MM.1S (cell line): Measurements from ENCODE around the gene SLC35B3.

Experiments used
- DNase-seq: peaks from one replicate; pipeline ENCODE4 v3.0.0-alpha.2; 2015
- H2AFZ ChIP-seq: fragments of 300-600 bp; sonication (generic); 2 replicates; pipeline ENCODE4 v1.6.0; 2016; ENCODE audit warnings: antibody characterized with exemption, low read length
- H3F3A ChIP-seq: fragments of 300-600 bp; sonication (generic); 2 replicates; pipeline ENCODE4 v1.6.1; 2016; ENCODE audit warnings: mild to moderate bottlenecking, antibody characterized with exemption, low read length, moderate library complexity, mixed read lengths; ENCODE audit not compliant: insufficient read depth
- H3K27ac ChIP-seq: fragments of 300-600 bp; sonication (generic); 2 replicates; pipeline ENCODE4 v1.5.1; 2016; ENCODE audit warnings: mild to moderate bottlenecking, low read length
- H3K27me3 ChIP-seq: fragments of 300-600 bp; sonication (generic); replicated peaks from 2 replicates; pipeline ENCODE4 v1.6.0; 2016; ENCODE audit warnings: low read length; ENCODE audit not compliant: insufficient read depth
- H3K36me3 ChIP-seq: fragments of 300-600 bp; sonication (generic); replicated peaks from 2 replicates; pipeline ENCODE4 v1.6.1; 2016; ENCODE audit warnings: mild to moderate bottlenecking, low read length, mixed read lengths; ENCODE audit not compliant: insufficient read depth
- H3K4me1 ChIP-seq: fragments of 300-600 bp; sonication (generic); 2 replicates; pipeline ENCODE4 v1.6.1; 2016; ENCODE audit warnings: low read length, mixed read lengths
- H3K4me2 ChIP-seq: fragments of 300-600 bp; sonication (generic); 2 replicates; pipeline ENCODE4 v1.6.0; 2016; ENCODE audit warnings: low read depth, low read length
- H3K4me3 ChIP-seq: fragments of 300-600 bp; sonication (generic); 2 replicates; pipeline ENCODE4 v1.5.1; 2016; ENCODE audit warnings: low read length, mixed read lengths
- H3K79me2 ChIP-seq: fragments of 300-600 bp; sonication (generic); 2 replicates; pipeline ENCODE4 v1.6.1; 2016; ENCODE audit warnings: mixed run types, low read length, mixed read lengths
- H3K9ac ChIP-seq: fragments of 300-600 bp; sonication (generic); 2 replicates; pipeline ENCODE4 v1.6.1; 2016; ENCODE audit warnings: low read length, mixed read lengths
- H3K9me2 ChIP-seq: fragments of 300-600 bp; sonication (generic); replicated peaks from 2 replicates; pipeline ENCODE4 v1.6.1; 2016; ENCODE audit warnings: mild to moderate bottlenecking, low read length, mixed read lengths; ENCODE audit not compliant: insufficient read depth
- H3K9me3 ChIP-seq: fragments of 300-600 bp; sonication (generic); replicated peaks from 2 replicates; pipeline ENCODE4 v1.6.1; 2016; ENCODE audit warnings: mild to moderate bottlenecking, low read length, mixed read lengths; ENCODE audit not compliant: insufficient read depth
- H4K20me1 ChIP-seq: fragments of 300-600 bp; sonication (generic); 2 replicates; pipeline ENCODE4 v1.6.1; 2016; ENCODE audit warnings: mild to moderate bottlenecking, low read length, moderate library complexity, mixed read lengths; ENCODE audit not compliant: insufficient read depth
- CTCF ChIP-seq: fragments of 300-600 bp; sonication (generic); IDR thresholded peaks from 2 replicates; pipeline ENCODE4 v1.5.1; 2016; ENCODE audit warnings: antibody characterized with exemption, low read length, mixed read lengths
- EZH2 ChIP-seq: fragments of 300-600 bp; sonication (generic); optimal IDR thresholded peaks from 2 replicates; pipeline ENCODE3; 2017; ENCODE audit warnings: low read depth, mild to moderate bottlenecking, antibody characterized with exemption, low read length, mixed read lengths
- EZH2phosphoT487 ChIP-seq: fragments of 300-600 bp; sonication (generic); IDR thresholded peaks from 2 replicates; pipeline ENCODE4 v1.6.1; 2018; ENCODE audit warnings: antibody characterized with exemption, low read length

The SLC35B3 gene

GRCh38 chr6:8437813-8438212, 2.5 kb upstream of the SLC35B3 start:
- no peak overlapping the region for H3K9ac ChIP-seq
- no peaks in the 10 kb centered on the region for H3K9me2 ChIP-seq
- no peaks in the 10 kb centered on the region for H3K9me3 ChIP-seq
- TF ChIP-seq EZH2 (no peak), CTCF (no peak), EZH2phosphoT487 (no peak)
- H2AFZ ChIP-seq = no peak overlapping the region
- DNase-seq = no peak
- no peaks in the 10 kb centered on the region for H3F3A ChIP-seq
- H3K79me2 ChIP-seq = peaks cover 24% of the 10 kb centered on the region
- no peak overlapping the region for H3K4me2 ChIP-seq
- no peaks in the 10 kb centered on the region for H3K36me3 ChIP-seq
- no peak overlapping the region for H3K27ac ChIP-seq
- H3K4me1 ChIP-seq = peaks cover 4% of the 10 kb centered on the region; the same call in 1 of the 2 replicates
- H3K4me3 ChIP-seq = no peak overlapping the region
- no peaks in the 10 kb centered on the region for H4K20me1 ChIP-seq
- 0 out of 2 replicates have a peak, but pooled peaks cover 2% of the 10 kb centered on the region for H3K27me3 ChIP-seq

- Histone ChIP-seq H3K79me2 (peaks cover 24% of the 10 kb centered on the region), H3K9me2 (no peaks in the 10 kb centered on the region), H3K9me3 (no peaks in the 10 kb centered on the region), H3F3A (no peaks in the 10 kb centered on the region), H3K27me3 (0 out of 2 replicates have a peak, but pooled peaks cover 2% of the 10 kb centered on the region), H3K4me1 (peaks cover 4% of the 10 kb centered on the region; the same call in 1 of the 2 replicates), H3K4me3 (no peak overlapping the region), H3K36me3 (no peaks in the 10 kb centered on the region), H4K20me1 (no peaks in the 10 kb centered on the region), H2AFZ (no peak overlapping the region), H3K27ac (no peak overlapping the region), H3K9ac (no peak overlapping the region), H3K4me2 (no peak overlapping the region)
- TF ChIP-seq CTCF = no peak
- TF ChIP-seq EZH2phosphoT487 = no peak
- no peak for TF ChIP-seq EZH2
- DNase-seq = no peak
These were observed 1.6 kb upstream of the SLC35B3 start for GRCh38 chr6:8436966-8437365.

- Histone ChIP-seq H3K4me3 (peak overlapping the region; percentile 86), H3K9me2 (no peaks in the 10 kb centered on the region), H3K4me1 (peaks cover 4% of the 10 kb centered on the region; the same call in 1 of the 2 replicates), H3F3A (no peaks in the 10 kb centered on the region), H3K27ac (no peak overlapping the region), H3K9ac (peak overlapping the region; percentile 83; the same call in 1 of the 2 replicates), H2AFZ (peak overlapping the region; percentile 100), H3K79me2 (peaks cover 24% of the 10 kb centered on the region), H3K9me3 (no peaks in the 10 kb centered on the region), H3K36me3 (no peaks in the 10 kb centered on the region), H3K4me2 (peak overlapping the region; percentile 83), H3K27me3 (0 out of 2 replicates have a peak, but pooled peaks cover 2% of the 10 kb centered on the region), H4K20me1 (no peaks in the 10 kb centered on the region)
- TF ChIP-seq EZH2 = no peak
- TF ChIP-seq EZH2phosphoT487 = no peak
- no peak for TF ChIP-seq CTCF
- DNase-seq = no peak
These were observed 462 bp upstream of the SLC35B3 start for GRCh38 chr6:8435845-8436168.
